Measurements from ENCODE around the gene INO80C. TPM values are rescaled to one million over a fixed set of nuclear protein-coding genes. Genes with fewer than 3 reads are reported as not detected.

INO80C gene, protein sequence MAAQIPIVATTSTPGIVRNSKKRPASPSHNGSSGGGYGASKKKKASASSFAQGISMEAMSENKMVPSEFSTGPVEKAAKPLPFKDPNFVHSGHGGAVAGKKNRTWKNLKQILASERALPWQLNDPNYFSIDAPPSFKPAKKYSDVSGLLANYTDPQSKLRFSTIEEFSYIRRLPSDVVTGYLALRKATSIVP
- 10 to 100 TPM; 30.3 to 37.5 (median 35.4) TPM for polyA plus RNA-seq (ENCODE audit: insufficient read depth in 1 of 5, insufficient read length in 5 of 5, low replicate concordance in 1 of 5)
- long read RNA-seq, donor 1, transcript INO80C-202 (5 exons, 974 nt), result major isoform, 10 of 15 reads
- long read RNA-seq, donor 1, partial matches to known transcripts, result 0 of 15 reads
- long read RNA-seq, donor 1, other reads (novel, unspliced or antisense), result 0 of 15 reads
- long read RNA-seq, donor 2, transcript INO80C-202 (5 exons, 974 nt), result major isoform, 5 of 6 reads
- long read RNA-seq, donor 2, partial matches to known transcripts, result 0 of 6 reads
- long read RNA-seq, donor 2, other reads (novel, unspliced or antisense), result 0 of 6 reads
- long read RNA-seq, donor 3, transcript INO80C-202 (5 exons, 974 nt), result major isoform, 8 of 15 reads
- long read RNA-seq, donor 3, partial matches to known transcripts, result 0 of 15 reads
- long read RNA-seq, donor 3, other reads (novel, unspliced or antisense), result 0 of 15 reads
- long read RNA-seq, donor 4, partial matches to known transcripts, result 0 of 6 reads
- long read RNA-seq, donor 4, other reads (novel, unspliced or antisense), result 0 of 6 reads
- long read RNA-seq, donor 5, transcript INO80C-202 (5 exons, 974 nt), result major isoform, 12 of 22 reads
- long read RNA-seq, donor 5, partial matches to known transcripts, result 0 of 22 reads
- long read RNA-seq, donor 5, other reads (novel, unspliced or antisense), result 0 of 22 reads
- long read RNA-seq, donor 6, transcript INO80C-202 (5 exons, 974 nt), result major isoform, 8 of 12 reads
- long read RNA-seq, donor 6, partial matches to known transcripts, result 0 of 12 reads
- long read RNA-seq, donor 6, other reads (novel, unspliced or antisense), result 0 of 12 reads
- long read RNA-seq, donor 7, transcript INO80C-202 (5 exons, 974 nt), result major isoform, 10 of 14 reads
- long read RNA-seq, donor 7, partial matches to known transcripts, result 0 of 14 reads
- long read RNA-seq, donor 7, other reads (novel, unspliced or antisense), result 0 of 14 reads
- long read RNA-seq, donor 8, partial matches to known transcripts, result 0 of 6 reads
- long read RNA-seq, donor 8, other reads (novel, unspliced or antisense), result 0 of 6 reads

DNA sequence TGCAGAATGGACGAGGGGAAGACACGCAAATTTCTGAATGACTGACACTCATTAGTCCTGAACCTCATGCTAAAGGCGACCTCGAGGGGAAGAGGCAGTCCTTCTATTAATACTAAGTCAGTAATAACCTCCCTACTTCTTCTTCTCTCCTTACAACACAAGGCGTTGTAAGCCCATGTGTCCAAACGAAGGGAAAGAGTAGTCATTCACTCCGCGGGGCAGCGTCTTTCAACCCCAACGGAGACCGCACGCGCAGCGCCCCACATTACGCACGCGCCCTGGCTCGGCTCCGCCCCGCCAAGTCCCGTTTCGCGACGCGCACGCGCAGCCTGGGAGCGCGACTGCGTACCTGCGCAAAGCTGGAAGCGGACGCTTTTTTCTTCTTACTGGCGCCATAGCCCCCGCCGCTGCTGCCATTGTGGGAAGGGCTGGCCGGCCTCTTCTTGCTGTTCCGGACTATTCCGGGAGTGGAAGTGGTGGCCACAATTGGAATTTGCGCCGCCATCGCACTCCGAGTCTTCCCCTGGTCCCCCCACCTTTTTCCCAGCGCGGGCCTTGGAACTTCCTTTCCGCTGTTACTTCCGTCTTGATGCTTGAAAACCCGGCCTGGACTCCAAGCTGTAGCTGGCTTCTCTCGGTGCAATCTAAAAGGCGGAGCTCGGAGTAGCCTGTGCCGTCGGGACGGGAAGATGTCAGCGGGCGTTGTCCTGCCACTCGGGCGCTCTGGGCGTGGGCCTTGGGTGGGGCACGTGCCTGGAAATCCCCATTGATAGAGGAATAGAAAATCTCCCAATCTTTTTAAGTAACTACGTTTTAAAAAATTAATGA lies at the start of gene INO80C:
INO80C (minus strand) TSS at position 591 of the 828 bp plus-strand sequence; CDS start at position 505, 86 bp downstream.
- peak; percentile 95 for DNase-seq

DNA sequence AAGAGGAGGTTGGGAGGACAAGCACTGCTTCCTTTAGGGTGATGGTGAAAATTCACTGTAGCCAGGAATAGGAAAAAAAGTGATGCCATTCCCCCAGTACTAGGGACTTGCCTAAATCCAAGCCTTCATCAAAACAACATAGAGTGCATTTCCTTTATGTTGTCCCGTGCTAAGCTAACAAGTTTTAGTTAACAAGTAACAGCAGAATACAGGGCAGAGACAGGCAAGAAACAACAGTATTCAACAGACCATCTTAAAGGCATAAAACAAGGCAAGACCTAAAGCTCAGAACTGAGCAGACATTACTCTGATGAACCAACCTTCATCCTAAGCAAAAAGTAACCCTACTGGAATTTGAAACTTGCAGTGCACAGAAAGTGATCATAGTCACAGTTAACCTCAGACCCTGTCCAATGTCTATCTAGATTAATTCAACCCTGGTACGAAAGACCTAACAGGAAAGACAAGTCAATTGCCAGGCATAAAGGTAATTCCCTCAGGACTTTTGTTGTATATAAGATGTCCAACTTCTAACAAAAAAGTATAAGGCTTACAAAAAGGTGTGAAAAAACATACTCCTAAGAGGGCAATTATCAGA lies 49.3 kb upstream of the INO80C start:
- DNase-seq, result no peak

DNA sequence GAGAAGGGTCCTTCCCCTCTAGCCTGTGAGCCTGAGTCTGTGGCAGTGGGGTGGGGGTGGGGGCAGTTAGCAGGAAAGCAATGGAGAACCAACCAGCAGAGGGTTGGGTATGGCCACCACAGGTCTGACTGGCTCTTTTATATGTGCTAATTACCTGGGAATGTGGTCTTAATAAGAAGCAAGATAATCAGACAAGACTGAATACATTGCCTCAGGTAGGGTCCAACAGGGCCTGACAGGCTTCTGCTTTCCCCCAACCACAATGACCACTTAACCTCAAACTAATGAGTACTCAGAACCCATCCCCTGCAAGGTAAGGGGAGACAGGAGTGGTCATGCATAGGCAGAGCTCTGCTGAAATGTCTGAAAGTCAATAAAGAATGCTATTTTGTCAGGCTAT lies 44.6 kb upstream of the INO80C start:
- no peak for DNase-seq

DNA sequence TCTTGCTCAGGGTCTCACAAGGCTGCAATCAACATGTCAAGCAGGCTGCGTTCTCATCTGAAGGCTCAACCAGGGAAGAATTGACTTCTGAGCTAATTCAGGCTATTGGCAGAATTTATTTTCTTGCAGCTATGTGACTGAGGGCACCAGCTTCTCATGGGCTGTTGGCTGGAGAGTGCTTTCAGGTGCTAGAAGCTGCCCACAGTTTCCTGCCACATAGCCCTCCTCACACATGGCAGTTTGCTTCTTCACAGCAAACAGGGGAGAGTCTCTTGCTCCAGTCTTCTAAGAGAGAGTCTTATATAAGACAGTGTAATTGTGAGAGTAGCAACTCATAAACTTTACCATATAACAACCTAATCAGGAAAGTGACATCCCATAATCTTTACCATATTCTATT lies 37.5 kb upstream of the INO80C start:
- DNase-seq, result no peak

DNA sequence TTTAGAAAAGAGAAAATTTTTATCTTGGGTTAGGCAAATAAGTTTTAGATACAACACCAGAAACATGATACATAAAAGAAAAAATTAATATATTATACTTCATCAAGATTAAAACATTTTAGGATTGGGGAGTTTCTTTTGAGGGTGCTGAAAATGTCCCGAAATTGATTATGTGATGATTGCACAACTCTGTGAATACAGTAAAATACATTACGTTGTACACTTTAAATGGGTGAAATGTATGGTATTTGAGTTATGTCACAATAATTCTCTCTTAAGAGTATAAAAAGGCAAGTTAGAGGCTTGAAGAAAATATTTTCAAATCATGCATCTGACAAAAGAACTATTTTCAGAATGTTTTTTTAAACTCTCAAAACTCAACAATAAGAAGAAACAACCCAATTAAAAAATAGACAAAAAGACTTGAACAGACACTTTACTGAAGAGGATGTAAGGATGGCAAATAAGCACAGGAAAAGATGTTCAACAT lies 36.2 kb upstream of the INO80C start:
- no peak for DNase-seq

DNA sequence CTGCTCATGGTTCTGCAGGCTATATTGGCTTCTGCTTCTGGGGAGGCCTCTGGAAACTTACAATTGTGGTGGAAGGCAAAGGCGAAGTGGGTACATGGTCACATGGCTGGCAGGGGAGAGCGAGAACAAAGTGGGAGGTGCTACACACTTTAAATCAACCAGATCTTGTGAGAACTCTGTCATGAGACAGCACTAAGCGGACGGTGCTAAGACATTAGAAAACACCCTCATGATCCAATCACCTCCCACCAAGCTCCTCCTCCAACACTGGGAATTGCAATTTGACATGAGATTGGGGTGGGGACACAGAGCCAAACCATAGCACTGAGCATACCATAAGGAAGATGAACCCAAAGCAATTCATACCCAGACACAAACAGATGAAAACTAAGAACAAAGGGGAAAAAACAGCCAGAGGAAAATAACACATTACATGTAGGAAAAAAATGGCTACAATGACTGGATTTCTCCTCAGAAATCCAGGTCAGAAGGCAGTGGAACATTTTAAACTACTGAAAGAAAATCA lies 31.1 kb upstream of the INO80C start:
- no peak for DNase-seq

DNA sequence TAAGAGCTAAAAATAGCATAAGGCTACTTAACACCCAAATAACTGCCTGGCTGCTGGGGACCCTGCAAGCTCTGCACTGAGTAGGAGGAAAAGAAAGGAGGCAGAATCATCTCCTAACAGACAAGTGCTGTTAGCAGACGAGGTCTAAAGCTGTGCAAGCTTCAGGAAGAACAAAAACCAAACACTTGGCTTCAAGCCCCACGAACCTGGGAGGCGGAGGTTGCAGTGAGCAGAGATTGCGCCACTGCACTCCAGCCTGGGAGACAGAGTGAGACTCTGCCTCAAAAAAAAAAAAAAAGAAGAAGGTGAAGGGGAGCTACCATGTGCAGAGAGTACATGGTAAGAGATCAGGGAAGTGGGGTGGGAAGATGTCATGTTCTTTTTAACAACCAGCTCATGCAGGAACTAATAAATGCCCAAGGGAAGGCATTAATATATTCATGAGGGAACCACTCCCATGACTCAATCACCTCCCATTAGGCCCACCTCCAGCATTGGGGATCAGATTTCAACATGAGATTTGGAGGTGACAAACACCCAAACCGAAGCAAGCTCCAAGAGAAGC lies 28.8 kb upstream of the INO80C start:
- peak in 1 of 2 donors; percentile 41 for DNase-seq

DNA sequence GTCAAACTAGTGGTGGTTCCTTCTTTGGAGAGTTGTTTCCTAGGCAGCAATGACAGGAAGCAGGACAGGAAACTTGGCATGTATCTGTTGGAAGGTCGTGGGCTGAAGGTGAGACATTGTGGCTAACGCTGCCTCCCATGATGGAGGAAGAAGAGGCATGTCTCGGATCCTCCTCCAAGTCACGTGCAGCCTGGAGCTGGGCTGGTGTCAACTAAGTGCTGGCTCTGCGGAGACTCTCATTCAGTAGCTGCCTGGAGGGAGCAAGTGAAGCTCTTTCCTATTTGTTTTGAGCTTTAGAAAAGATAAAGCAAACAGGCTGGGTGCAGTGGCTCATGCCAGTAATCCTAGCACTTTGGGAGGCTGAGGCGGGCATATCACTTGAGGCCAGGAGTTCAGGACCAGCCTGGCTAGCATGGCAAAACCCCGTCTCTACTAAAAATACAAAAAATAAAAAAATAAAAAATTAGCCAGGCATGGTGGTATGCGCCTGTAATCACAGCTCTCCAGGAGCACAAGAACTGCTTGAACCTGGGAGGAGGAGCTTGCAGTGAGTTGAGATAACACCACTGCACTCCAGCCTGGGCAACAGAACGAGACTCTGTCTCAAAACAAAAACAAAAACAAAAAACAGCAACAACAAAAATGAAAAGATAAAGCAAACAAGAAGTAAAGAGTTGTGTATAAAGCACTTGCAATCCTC lies 28.2 kb upstream of the INO80C start:
- DNase-seq, result no peak

DNA sequence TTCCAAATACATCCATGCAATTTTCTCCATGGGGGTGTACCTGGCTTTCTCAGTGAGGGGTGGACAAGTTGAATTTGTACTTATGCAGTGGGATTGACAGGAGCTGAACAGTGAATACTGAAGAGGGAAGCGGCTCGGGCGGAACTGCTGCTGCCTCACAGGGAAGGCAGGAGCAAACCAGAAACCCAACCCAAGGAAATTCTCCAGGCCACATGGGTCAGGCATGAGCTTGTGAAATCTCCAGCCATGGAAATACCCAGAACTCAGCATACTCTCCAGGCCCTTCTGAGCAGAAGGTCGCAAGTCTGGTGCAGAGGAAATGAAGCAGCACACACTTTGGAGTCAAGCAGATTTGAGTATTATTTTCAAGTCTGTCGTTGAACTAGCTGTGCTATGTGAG lies 26.5 kb upstream of the INO80C start:
- DNase-seq, result no peak

DNA sequence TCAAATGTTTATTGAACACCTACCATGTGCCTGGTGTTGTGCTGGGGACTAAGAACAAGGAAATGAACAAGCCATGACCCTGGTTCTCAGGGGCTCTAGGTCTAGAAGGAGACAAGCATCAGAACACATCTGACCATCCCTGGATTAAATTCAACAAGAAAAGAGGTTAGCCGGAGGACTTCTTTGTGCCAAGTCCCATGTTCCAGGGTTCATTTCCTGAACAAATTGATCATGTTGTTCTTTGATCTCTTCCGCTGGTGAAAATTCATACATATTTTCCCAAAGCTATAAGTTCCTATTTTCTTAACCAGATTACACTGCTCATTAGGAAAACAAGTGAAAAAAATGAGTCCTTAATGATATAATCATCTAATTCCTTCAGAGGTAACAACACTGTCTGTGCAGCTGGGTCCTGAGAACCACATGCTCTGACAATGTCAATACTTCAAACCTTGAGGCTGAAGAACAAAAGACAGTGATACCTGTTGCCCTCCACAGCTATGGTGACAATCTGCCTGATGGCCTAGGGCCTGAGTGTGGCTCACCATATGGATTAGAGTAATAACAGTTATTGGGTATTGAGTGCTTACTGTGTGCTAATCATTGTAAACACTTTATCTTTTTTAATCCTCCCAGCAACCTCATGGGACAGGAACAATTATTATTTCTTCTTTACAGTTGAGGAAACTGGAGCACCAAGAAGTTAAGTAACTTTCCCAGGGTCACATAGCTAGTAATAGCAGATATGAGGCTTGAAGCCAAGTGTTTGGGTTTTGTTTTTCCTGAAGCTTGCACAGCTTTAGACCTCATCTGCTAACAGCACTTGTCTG lies 24.6 kb upstream of the INO80C start:
- no peak for DNase-seq

DNA sequence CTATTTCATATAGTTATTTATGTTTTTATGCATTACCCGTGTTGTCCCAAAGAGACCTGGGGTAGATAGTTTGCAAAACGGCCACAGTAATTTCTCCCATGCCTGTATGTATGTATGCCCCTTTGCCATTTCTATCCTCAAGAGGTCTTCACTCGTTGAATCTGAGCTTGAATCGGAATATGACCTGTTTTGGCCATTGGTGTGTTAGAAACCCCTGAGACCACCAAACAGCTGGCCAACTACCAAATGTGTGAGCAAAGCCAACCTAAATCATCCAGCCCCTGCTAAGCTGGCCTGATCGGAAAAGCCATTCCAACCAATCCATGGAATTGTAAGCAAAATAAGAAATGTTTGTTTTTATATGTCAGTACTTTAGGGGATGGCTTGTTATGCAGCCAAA lies 23.4 kb upstream of the INO80C start:
- DNase-seq, result no peak

DNA sequence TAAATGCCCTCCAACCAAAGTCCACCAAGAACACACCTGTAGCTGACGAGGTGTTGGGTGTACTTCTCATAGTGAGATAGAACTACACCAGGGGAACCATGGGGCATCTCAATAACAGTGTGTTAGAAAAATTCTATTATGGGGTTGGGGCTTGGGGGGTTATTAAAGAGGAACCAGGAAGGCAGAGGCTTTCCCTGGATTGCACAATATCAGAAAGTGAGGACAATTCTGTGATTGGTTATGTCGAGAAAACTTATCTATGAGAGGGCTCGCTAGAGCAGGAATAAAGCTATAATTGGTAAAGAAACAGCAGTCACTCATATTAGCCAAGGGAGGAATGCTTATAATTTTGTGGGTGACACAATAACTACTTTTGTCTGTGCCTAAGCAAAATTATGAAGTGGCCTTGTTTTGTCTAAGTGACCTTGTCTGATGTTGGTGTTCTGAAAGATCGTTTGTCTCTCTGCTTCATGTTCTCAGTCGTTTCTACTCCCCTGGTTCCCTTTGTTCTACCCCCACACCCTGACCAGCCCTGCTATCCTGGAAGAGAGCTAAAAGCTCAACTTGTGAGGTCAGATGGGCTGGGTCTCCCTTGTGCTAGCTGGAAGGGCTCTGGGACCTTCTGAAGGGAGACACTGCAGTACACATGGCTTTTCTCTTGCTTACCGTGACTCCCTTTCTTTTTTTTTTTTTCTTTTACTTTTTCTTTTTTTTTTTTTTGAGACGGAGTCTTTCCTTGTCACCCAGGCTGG lies 21.6 kb upstream of the INO80C start:
- DNase-seq, result no peak

DNA sequence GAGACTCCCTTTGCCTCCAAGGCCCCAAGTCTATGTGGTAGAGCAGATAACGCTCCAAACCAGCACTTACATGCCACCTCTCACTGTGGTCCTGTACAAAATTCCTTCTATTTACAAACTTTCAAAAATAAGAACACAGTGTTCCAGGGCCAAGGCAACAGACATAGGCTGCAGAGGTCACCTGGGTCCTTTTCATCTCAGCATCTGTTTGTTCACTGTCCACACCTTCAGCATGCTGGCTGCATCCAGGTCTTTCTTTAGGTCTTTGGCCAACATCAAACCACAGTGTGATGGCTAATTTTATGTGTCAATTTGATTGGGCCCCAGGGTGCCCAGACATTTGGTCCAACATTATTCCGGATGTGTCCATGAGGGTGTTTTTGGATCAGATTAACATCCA lies 20.0 kb upstream of the INO80C start:
- no peak for DNase-seq

DNA sequence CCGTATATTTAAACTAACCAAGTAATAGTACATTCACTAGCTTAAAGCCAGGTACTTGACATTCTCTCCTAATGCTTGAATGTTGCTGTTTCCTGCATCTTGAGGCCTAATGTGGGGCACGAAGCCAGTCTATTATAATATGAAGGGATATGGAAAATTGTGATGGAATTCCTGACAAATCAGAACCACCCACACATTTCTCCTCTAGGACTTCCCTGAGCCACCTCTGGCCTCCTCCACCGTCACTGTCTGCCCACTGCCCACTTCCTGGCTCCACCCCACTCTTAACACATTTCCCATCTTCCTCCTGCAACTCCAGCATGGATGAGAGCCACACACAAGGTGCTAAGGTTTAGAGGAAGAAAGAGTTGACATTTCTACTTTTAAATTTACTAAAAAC lies 19.0 kb upstream of the INO80C start:
- DNase-seq, result no peak

DNA sequence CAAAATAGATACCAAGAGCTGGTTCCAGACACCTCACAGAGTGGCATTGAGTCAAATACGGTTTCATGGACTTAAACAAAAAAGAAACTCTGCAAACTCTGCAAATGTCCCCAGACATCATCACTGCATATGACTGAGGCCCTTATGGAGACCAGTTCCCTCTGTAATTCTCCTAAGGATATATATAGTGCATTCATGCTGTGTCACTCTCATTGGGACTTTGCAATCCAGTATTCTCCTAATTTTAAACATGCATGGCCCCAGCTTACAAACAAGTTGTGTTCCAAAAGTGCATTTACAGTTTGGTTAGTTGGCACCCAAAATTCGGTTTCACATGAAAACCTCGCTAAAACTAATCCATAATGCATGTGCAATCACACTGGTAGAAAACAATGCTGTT lies 18.6 kb upstream of the INO80C start:
- DNase-seq, result no peak

DNA sequence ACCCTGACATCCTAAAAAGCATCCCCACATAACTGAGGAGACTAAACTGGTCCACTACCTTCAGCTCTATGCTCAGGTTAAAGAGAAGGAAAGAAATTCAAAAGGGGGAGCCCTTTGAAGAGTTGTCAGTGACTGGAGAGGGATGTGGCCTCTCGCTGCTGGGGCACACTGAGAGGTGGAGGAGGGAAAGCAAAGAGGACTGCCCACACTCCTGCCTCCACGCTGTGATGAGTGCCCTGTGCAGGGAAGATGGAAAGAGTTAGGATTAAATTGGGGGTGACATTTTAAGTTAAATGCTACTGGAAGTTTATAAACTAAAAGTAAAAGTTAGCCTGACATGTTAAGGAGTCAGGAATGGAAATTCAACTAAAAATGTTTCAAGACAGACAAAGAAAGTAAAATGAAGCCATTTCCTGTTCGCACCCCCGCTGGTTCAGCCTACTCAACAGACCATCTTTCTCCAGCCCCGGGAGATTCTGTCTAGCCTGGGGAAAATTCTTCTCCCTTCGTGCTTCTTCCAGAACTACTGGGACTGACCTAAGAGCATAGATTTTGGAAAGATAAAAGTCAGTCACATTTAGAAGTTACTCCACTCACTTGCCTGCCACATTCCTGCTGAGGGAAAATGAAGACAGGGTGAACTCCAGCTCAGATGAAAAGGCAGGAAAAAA lies 17.8 kb upstream of the INO80C start:
- no peak for DNase-seq
